Liver (tissue), 3 donors: ENCODE data around the gene FALEC.

Experiments used
- CTCF ChIP-seq: fragments of 150-350 bp; IDR thresholded peaks from 2 replicates; pipeline ENCODE4 v1.5.1; 2017; ENCODE audit warnings: improper control_type of control experiment, low read depth, low read length; ENCODE audit not compliant: missing input control
- EGR1 ChIP-seq, 2 donors: IDR thresholded peaks; 2 replicates each; pipeline ENCODE4 v1.6.1; 2016 to 2018; ENCODE audit warnings: antibody characterized with exemption in 2 of 2, low read depth in 2 of 2
- FOXA1 ChIP-seq: IDR thresholded peaks from 2 replicates; pipeline ENCODE4 v1.6.1; 2016; ENCODE audit warnings: antibody characterized with exemption
- GABPA ChIP-seq, 2 donors: IDR thresholded peaks in 1 of 2; conservative IDR thresholded peaks in 1 of 2; 2 replicates each; pipeline ENCODE4 v1.6.1; 2016; ENCODE audit warnings: antibody characterized with exemption in 2 of 2, mild to moderate bottlenecking in 1 of 2, moderate library complexity in 1 of 2
- HNF4G ChIP-seq: IDR thresholded peaks from 2 replicates; pipeline ENCODE4 v1.6.1; 2016; ENCODE audit warnings: antibody characterized with exemption
- JUND ChIP-seq, 2 donors: IDR thresholded peaks; 2 replicates each; pipeline ENCODE4 v1.6.1; 2016; ENCODE audit warnings: antibody characterized with exemption in 2 of 2
- MAX ChIP-seq: IDR thresholded peaks from 2 replicates; pipeline ENCODE4 v1.6.1; 2016; ENCODE audit warnings: antibody characterized with exemption
- RAD21 ChIP-seq, 2 donors: IDR thresholded peaks; 2 replicates each; pipeline ENCODE4 v1.6.1; 2016; ENCODE audit warnings: antibody characterized with exemption in 2 of 2, mild to moderate bottlenecking in 2 of 2
- SP1 ChIP-seq: IDR thresholded peaks from 2 replicates; pipeline ENCODE4 v1.6.1; 2018; ENCODE audit warnings: antibody characterized with exemption, mild to moderate bottlenecking
- TAF1 ChIP-seq: conservative IDR thresholded peaks from 2 replicates; pipeline ENCODE4 v1.6.1; 2016; ENCODE audit warnings: antibody characterized with exemption, mild to moderate bottlenecking
- YY1 ChIP-seq: IDR thresholded peaks from 2 replicates; pipeline ENCODE4 v1.6.1; 2016; ENCODE audit warnings: antibody characterized with exemption, mild to moderate bottlenecking
- TF ChIP-seq, protein P1 (sequence below): IDR thresholded peaks from 2 replicates; pipeline ENCODE4 v1.6.1; 2016; ENCODE audit warnings: antibody characterized with exemption
- TF ChIP-seq, protein P2 (sequence below): IDR thresholded peaks from 2 replicates; pipeline ENCODE4 v1.6.1; 2016; ENCODE audit warnings: antibody characterized with exemption, mild to moderate bottlenecking
- TF ChIP-seq, protein P3 (sequence below): IDR thresholded peaks from 2 replicates; pipeline ENCODE4 v1.6.1; 2016; ENCODE audit warnings: antibody characterized with exemption
- donor health status: healthy.
- donor health status: healthy.

DNA sequence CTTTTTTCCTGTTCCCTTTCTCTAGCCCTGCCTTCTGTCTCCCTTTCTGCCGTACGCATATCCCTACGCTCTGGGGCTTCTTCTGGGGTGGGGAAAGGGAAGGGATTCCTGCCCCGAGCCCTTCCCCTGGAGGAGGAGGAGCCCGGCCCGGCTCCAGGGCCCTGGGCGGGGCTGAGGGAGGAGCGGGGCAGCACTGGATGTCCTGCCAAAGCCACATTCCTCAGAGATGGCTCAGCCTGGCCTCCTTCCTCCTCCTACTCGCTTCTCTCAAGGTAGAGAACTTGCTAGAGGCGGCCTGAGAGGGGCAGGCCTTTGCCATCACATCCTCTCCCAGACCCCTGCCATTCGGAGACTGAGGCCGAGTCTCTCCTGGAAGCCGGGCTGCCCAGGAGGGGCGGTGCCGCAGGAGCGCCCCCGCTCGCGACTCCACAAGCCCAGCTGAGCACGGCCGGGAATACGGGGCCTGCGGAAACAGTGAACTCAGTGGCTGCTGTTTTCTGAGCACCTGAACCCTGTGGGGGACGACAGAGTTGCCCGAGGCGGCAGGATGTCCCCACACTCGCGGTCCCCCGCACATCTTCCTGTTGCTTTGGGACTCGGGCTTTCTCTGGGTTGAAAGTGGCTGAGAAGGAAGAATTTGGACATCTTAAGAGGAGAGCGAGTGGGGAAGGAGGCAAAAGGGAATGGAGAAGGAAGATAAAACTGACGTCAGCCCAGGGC, 45.9 kb downstream of the FALEC start:
- TF ChIP-seq GABPA (IDR thresholded peaks at IDR 0.05 in 1 of 2, conservative IDR thresholded peaks at IDR 0.05 in 1 of 2) (no peak), EGR1 (IDR thresholded peaks at IDR 0.05; ENCODE audit: low read depth in 2 of 2) (peak; percentile 8 to 27), SP1 (peak; percentile 85), JUND (IDR thresholded peaks at IDR 0.05) (peak; percentile 73 to 74), HNF4G (peak; percentile 20), CTCF (no peak), MAX (peak; percentile 76), TAF1 (peak; percentile 59), FOXA1 (peak; percentile 15), YY1 (peak; percentile 56), RAD21 (IDR thresholded peaks at IDR 0.05) (peak; percentile 64 to 65)
- TF ChIP-seq, protein P1, sequence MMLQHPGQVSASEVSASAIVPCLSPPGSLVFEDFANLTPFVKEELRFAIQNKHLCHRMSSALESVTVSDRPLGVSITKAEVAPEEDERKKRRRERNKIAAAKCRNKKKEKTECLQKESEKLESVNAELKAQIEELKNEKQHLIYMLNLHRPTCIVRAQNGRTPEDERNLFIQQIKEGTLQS: peak; percentile 82
- TF ChIP-seq, protein P2, sequence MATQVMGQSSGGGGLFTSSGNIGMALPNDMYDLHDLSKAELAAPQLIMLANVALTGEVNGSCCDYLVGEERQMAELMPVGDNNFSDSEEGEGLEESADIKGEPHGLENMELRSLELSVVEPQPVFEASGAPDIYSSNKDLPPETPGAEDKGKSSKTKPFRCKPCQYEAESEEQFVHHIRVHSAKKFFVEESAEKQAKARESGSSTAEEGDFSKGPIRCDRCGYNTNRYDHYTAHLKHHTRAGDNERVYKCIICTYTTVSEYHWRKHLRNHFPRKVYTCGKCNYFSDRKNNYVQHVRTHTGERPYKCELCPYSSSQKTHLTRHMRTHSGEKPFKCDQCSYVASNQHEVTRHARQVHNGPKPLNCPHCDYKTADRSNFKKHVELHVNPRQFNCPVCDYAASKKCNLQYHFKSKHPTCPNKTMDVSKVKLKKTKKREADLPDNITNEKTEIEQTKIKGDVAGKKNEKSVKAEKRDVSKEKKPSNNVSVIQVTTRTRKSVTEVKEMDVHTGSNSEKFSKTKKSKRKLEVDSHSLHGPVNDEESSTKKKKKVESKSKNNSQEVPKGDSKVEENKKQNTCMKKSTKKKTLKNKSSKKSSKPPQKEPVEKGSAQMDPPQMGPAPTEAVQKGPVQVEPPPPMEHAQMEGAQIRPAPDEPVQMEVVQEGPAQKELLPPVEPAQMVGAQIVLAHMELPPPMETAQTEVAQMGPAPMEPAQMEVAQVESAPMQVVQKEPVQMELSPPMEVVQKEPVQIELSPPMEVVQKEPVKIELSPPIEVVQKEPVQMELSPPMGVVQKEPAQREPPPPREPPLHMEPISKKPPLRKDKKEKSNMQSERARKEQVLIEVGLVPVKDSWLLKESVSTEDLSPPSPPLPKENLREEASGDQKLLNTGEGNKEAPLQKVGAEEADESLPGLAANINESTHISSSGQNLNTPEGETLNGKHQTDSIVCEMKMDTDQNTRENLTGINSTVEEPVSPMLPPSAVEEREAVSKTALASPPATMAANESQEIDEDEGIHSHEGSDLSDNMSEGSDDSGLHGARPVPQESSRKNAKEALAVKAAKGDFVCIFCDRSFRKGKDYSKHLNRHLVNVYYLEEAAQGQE: peak; percentile 46
- TF ChIP-seq, protein P3, sequence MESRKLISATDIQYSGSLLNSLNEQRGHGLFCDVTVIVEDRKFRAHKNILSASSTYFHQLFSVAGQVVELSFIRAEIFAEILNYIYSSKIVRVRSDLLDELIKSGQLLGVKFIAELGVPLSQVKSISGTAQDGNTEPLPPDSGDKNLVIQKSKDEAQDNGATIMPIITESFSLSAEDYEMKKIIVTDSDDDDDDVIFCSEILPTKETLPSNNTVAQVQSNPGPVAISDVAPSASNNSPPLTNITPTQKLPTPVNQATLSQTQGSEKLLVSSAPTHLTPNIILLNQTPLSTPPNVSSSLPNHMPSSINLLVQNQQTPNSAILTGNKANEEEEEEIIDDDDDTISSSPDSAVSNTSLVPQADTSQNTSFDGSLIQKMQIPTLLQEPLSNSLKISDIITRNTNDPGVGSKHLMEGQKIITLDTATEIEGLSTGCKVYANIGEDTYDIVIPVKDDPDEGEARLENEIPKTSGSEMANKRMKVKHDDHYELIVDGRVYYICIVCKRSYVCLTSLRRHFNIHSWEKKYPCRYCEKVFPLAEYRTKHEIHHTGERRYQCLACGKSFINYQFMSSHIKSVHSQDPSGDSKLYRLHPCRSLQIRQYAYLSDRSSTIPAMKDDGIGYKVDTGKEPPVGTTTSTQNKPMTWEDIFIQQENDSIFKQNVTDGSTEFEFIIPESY: no peak
